K562 treated with DMSO at 1 percent for 12 hours (cell line): ENCODE measurements around the gene UHMK1. TPM values are rescaled to one million over a fixed set of nuclear protein-coding genes. Genes with fewer than 3 reads are reported as not detected.

Experiments used
- total RNA-seq: library from RNA; unstranded; fragments of 300-600 nt; gene quantifications from 2 replicates; pipeline ENCODE4 v1.2.3, GENCODE V29; 2022; ENCODE audit not compliant: insufficient read depth

UHMK1 gene
- 4.1 and 25.9 TPM in 2 replicates for total RNA-seq

GRCh38 chr1:162497723-162498495 is at the start of gene UHMK1:
Gene UHMK1 (plus strand): TSS chr1:162497818. CDS start chr1:162498001, 183 bp downstream.

GRCh38 chr1:162561616-162562469 is 64.2 kb downstream of the UHMK1 start, which contains the start of gene UAP1:
Gene UAP1 (plus strand): TSS chr1:162561722. CDS start chr1:162566069, 4,347 bp downstream.

Other genes with a start within 250 kb of the UHMK1 start
- not detected in 2 replicates for gene SPATA46, start 121.0 kb upstream of the UHMK1 start, total RNA-seq
- gene C1orf226, start 116.1 kb upstream of the UHMK1 start, total RNA-seq, result 0.61 and 1.0 TPM in 2 replicates
- 0.64 TPM in 1 of 2 replicates, not detected in the other for gene SH2D1B, start 85.7 kb upstream of the UHMK1 start, total RNA-seq
- 40.6 and 76.0 TPM in 2 replicates for gene UAP1, start 63.9 kb downstream of the UHMK1 start, total RNA-seq
- 0.22 and 1.2 TPM in 2 replicates for gene DDR2, start 134.6 kb downstream of the UHMK1 start, total RNA-seq